MV-4-11 (cell line): Measurements from ENCODE around the gene RPP38.
A peak's percentile ranks its signal among the peaks of the same experiment; 100 is the strongest.

ENCODE experiments used
- DNase-seq: peaks from one replicate; lab custom pipeline; 2025; lab: John Stamatoyannopoulos, UW

RPP38 gene, protein sequence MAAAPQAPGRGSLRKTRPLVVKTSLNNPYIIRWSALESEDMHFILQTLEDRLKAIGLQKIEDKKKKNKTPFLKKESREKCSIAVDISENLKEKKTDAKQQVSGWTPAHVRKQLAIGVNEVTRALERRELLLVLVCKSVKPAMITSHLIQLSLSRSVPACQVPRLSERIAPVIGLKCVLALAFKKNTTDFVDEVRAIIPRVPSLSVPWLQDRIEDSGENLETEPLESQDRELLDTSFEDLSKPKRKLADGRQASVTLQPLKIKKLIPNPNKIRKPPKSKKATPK

DNA sequence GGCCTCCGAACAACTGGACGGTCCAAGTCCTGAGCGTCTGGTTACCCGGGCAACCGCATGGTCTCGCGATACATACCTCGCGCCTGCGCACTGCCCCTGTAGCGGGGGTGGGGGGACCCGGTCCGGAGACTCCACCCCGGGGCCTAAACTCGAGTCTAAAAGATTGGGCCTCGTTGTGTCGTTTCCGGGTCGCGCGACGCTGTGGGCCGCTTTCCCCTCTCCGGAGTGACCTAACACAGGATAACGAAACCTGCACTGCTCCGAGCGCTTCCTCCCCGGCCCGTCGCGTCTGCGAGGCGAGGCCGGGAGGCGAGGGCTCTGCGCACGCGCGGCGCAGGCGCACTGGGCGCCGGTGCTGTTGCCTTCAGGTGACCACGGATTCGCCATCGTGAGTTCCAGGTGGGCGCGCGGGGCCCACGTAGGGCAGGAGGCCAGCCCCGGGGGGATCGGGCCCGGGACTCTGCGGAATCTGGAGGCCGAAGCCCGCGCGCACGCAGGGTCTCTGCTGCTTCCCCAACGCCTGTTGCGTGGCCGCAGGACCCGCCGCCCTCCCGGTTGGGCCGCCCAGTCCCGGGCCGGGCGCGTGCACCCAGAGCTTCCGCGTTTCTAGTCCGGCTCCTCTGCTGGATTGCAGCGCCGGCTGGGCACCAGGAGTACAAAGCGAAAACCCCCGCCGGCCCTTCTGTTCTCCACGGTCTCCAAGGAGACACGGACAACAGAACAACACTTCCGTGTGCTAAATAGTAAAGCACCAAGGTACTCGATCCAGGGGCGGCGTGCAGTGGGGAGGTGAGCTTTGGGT, at the start of gene RPP38:
RPP38 (plus strand) TSS at position 345 of the 802 bp plus-strand sequence. CDS start 5,960 bp downstream, outside the sequence.
- peak; percentile 96 for DNase-seq

DNA sequence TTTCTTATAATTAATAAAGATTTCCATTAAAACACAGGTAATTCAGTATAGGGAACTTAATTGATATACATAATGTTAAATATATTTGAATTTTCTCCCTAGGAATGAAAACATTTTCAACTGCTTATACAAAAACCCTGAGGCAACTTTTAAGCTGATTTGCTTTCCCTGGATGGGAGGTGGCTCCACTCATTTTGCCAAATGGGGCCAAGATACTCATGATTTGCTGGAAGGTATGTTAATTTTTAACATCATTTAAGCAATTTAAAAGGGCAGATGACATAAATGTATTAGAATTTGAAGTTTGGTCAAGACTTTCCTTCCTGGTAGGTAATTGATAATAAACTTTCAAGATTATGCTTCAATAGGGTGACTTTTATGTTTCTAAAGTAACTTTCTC, 47.6 kb upstream of the RPP38 start:
- DNase-seq = no peak

DNA sequence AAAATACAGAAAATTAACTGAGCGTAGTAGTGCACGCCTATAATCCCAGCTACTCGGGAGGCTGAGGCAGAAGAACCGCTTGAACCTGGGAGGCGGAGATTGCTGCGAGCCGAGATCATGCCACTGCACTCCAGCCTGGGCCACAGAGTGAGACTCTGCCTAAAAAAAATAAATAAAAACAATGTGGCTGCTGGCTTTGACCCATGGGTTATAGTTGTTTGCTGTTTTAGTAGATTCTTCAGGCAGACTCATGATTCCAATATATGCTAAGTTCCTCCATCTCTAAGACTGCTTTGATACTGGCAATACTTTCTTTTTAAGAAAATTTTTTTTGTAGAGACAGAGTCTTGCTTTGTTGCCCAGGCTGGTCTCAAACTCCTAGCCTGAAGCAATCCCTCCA, 45.0 kb upstream of the RPP38 start:
- no peak for DNase-seq

DNA sequence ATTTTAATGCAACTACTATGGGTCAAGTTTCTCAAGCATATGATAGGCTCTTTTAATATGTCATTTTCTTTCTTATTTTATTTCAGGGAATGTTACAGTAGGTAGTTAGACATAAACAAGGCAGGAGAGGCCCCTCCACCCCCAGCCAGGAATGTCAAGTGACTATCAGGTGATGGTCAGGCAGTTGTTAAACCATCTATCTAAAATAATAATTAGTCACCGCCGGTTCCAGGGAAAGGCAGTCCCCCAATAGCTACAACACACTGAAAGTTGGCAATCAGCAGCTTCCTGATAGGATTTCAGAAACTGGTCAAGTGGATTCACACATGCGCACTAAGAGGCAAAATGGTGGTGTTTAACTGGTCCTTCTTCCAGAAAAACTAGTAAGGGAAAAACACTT, 44.1 kb upstream of the RPP38 start:
- no peak for DNase-seq

DNA sequence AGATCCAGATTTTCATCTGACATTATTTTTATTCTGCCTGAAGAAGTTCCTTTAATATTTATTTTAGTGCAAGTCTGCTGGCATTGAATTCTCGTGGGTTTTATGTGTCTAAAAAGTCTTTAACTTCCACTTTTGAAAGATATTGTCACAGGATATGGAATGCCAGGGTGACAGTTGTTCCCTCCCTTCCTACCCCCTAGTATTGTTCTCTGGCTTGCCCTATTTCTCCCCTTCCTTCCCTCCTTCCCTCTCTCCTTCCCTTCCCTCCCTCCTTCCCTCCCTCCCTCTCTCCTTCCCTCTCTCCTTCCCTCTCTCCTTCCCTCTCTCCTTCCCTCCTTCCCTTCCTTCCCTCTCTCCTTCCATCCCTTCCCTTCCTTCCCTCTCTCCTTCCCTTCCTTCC, 38.5 kb upstream of the RPP38 start:
- no peak for DNase-seq

DNA sequence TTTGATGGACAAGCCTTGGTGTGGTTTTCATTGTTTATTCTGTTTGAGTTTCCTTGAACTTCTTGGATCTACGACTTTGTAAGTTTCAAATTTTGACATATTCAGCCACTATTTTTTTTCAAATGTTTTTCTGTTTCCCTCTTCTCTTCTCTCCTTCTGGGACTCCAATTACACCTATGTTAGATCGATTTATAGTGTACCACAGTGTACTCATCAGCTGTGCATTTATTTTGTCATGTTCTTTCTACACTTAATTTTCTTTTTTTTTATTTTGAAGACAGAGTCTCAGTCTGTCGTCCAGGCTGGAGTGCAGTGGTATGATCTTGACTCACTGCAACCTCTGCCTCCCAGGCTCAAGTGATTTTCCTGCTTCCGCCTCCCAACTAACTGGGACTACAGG, 37.2 kb upstream of the RPP38 start:
- no peak for DNase-seq

DNA sequence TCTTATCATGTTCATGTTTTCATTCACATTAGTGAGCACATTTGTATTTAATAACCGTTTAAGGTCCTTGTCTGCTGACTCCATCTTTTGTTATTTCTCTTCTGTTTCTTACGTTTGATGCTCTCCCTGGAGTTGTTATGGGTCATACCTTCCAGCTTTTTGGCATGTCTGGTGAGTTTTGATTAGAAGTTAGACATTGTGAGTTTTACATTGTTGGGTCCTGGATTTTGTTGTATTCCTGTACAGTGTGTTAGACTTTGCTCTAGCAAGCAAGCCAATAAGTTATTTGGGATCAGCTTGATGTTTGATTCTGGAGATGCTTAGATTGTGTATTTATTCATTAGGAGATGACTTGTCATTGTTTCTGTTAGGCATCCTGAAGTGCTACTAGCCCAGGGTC, 36.5 kb upstream of the RPP38 start:
- DNase-seq = no peak

DNA sequence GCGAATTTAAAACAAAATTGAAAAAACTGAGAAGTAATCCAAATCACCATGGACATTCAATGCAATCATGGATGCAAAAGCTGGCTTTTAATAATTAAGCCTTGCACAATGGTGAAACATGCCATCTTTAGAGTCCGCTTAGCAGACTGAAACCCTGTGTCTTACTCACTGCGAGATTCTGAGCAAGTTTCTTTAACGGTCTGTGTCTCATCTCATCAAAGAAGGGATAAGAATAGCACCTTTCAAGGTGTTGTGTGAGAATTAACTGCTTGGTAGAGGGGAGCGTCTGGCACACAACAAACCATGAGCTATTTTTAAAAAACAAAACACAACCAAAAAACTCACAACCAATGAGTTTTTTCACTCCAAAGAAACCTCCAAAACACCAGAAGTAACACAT, 30.0 kb upstream of the RPP38 start:
- no peak for DNase-seq

DNA sequence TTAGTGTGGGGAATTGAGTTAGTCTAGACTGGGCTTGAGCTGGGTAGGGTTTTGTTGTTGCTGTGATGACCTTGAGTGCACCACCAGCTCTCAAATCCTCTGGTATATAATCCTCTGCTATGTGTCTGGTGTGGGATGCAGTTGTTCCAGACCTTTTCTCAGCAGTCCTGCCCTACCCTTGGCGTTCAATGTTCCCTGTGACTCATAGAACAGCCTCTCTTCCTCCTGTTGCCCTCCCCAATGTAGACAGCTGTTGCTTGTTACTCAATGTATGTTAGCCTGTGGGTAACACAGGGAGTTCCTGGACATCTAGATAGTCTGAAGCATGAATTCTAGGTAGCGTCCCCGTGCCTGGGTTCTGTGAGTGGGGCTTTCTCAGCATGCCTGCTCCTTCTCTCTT, 28.4 kb upstream of the RPP38 start:
- peak; percentile 42 for DNase-seq

DNA sequence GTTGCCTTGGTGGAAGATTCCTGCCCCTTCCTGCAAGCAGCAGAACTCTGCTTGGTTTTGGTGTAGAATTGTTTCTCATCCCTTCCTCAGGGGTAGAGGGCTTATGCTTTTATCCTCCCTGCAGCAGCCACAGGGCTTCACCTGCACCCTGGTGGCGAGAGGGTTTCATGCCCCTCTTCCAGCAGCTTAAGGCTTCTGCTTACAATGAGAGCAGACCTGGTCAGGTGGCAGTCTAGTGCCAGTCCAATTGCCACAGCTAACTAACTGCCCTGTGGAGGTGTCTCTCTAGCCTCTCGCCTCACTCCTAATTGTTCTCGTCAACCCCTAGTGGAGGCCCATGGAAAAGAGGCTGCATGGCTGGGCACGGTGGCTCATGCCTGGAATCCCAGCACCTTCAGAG, 27.9 kb upstream of the RPP38 start:
- no peak for DNase-seq

DNA sequence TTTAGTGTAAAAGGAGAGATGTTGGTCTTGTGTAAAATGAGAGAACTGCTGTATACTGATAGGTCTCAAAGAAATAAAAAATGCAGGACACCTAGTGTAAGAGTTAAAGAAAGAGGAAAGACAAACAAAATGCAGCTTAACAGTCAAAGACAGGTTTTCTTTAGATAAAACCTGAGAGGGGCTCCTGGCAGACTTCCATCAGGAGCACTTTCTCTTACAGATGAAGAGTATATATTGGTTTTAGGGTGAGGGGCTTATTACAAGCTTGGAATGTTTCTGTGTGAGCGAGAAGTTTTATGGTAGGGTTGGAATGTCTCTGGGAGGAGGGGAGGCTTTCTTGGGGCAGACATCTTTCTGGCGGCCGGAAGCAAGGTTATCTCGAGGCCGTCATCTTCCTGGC, 24.8 kb upstream of the RPP38 start:
- no peak for DNase-seq

DNA sequence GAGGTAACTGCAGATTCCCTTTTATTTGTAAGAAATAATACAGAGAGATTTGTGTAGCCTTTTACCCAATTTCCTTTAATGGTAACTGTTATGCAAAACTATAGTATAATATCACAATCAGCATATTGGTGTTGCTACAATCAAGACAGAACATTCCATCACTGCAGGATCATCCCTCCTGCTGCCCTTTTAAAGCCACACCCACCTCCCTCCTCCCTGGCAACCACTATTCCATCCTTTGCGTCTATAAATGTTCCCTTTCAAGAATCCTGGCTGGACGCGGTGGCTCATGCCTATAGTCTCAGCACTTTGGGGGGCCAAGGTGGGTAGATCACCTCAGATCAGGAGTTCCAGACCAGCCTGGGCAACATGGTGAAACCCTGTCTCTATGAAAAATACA, 21.7 kb upstream of the RPP38 start:
- DNase-seq = no peak

DNA sequence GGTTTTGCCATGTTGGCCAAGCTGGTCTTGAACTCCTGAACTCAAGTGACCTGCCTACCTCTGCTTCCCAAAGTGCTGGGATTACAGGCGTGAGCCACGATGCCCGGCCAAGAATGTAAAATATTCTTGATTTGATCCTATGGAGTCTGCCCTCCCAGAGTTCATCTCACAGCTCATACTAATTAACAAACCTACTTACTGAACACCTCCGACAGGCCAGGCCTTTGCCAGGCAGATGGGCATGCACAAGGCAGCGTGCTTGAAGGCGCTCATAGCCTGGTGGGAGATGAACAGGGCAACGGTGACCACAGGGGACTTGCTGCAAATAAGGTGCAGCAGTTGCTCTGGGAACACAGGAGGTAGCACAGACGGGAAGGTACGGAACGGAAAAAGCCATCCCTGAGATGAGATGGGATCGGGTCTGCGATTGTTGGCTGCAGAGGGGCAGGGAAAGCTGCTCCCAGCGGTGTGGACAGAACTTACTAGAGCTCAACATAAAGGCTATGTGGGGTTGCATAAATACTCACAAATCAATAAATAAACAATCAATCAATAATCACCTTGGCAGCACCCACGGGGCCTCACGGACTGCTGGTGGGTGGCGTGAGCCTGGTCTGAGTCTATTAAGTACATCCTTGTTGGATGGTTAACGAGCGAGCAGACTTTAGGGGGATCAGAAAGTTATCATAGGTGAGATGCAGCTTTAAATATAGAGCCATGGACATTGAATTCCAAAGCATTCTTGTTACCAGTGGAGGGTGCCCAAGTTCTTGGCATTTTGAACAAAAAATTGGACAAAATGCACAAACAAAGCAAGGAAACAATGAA, 13.3 kb upstream of the RPP38 start:
- no peak for DNase-seq

DNA sequence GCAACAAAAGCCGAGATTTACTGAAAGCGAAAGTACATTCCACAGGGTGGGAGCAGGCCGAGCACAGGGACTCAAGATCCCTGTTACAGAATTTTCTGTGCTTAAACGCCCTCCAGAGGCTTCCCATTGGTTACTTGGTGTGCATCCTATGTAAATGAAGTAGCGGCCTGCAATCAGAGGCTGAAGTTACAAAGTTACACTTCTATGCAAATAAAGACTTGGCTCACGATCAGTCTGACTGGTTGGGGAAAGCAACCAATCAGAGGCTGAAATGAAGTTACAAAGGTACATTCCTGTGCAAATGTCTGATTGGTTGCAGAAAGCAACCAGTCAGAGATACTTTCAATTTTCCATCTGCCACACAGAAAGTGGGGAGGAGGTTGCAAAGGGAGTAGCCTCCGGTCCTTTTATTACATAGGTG, 12.6 kb upstream of the RPP38 start:
- no peak for DNase-seq

DNA sequence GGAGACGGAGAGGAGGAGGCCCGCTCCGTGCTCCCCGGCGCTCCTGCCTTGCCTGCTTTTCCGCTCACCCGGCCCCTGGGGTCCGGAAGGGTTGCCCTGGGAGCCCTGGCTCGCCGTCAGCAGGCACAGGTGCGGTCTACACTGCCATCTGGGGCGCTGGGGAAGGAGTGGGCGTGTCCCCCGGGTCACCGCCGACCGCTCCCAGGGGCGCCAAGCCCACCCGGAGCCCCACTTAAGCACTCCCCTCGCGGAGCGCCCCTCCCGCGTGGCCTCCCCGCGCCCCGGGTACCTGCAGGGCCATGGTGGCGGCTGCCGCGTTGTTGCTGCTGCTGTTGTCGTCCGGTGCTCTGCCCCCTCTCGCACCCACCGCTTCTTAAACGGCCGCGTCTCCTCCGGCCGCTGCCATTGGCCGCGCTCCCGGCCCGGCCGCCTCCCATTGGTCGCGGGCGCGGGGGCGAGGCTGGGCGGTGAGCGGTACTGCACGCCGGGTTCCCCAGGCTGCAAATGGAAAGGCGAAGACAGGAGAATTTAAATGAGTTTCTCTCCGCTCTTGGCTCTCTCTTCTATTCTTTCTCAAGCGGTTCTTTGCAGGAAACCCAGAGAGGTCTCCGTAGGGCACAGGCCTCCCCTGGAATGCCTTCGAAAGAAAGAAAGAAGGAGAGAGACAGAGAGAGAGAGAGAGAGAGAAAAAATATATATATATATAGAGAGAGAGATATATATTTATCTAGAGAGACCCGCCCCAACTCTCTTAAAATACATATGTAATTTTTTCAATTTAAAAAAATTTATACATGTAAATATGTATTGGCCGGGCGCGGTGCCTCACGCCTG, 8.5 kb upstream of the RPP38 start, which contains the start of gene ACBD7:
ACBD7 (minus strand) TSS at position 349 of the 834 bp plus-strand sequence; CDS start at position 301, 48 bp downstream.
- peak; percentile 54 for DNase-seq

DNA sequence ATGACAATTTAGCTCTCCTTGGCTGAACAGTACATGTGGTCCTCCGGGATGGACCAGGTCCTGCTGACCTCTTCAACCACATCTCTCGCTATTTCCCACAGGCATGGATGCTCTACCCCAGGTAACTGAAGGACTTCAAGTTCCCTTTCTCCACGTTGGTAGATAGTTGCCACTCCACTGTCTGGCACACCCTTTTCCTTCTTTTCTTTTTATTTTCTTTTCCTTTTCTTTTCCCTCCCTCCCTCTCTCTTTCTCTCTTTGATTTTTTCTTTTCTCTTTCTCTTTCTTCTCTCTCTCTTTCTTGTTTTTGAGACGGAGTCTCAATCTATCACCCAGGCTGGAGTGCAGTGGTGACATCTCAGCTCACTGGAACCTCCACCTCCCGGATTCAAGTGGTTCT, 5.7 kb upstream of the RPP38 start:
- DNase-seq = no peak

DNA sequence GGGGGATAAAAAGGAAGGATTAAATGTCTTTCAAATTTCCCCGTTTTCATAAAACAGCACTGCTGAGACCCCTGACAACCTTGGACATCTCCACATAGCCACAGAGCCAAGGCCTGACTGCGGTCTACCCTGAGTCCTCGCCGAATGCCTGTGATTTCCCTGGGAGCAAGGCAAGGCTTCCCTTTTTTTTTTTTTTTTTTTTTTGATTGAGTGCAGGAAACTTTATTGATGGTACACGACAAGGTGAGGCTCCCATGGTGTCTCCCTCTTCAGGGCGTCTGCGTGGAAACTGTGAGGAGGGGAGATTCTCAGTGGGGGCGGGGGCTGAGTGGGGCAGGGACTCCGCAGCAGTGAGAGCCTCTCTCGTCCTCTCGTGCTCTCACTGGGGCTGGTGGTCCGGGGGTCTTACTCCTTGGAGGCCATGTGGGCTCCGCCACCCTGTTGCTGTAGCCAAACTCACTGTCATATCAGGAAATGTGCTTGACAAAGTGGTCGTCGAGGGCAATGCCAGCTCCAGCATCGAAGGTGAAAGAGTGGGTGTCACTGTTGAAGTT, 4.2 kb upstream of the RPP38 start:
- no peak for DNase-seq

DNA sequence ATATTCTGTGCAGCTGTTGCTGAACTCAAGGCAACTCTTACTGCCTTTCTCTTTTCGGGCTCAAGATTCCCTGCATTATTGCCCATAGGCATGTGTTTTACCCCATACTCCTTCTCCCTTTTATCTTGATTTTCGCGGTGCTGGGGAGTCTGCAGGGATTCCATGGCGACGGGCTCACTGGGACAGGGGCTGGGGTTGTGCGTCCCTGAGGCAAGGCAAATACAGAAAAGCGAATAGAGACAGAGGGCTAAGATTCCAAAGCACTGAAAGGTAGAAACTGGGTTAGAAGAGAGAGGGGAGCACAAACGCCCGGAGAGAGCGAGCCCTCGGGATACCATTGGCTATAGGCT, 519 bp upstream of the RPP38 start:
- no peak for DNase-seq

DNA sequence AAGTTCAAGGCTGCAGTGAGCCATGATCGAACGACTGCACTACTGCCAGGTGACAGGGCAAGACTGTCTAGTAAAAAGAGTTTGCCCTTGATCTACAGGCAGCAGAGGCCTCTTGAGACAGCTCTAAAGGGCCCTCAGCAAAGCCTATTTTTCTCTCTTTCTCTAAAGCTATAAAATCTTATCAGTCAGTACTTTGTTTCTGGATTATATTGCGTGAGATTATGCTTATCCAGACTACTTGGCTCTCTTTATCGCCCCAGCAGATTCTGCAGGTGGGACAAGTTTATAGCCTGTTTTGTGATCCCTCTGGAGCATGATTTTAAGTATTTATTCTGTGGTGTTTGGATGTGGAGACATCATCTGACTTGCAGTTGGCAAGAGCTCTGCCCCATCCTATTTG, 2.7 kb downstream of the RPP38 start:
- DNase-seq = no peak

DNA sequence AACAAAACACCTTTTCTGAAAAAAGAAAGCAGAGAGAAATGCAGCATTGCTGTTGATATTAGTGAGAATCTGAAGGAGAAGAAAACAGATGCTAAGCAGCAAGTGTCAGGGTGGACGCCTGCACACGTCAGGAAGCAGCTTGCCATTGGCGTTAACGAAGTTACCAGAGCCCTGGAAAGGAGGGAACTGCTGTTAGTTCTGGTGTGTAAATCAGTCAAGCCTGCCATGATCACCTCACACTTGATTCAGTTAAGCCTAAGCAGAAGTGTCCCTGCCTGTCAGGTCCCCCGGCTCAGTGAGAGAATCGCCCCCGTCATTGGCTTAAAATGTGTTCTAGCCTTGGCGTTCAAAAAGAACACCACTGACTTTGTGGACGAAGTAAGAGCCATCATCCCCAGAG, 6.4 kb downstream of the RPP38 start:
- DNase-seq = no peak

DNA sequence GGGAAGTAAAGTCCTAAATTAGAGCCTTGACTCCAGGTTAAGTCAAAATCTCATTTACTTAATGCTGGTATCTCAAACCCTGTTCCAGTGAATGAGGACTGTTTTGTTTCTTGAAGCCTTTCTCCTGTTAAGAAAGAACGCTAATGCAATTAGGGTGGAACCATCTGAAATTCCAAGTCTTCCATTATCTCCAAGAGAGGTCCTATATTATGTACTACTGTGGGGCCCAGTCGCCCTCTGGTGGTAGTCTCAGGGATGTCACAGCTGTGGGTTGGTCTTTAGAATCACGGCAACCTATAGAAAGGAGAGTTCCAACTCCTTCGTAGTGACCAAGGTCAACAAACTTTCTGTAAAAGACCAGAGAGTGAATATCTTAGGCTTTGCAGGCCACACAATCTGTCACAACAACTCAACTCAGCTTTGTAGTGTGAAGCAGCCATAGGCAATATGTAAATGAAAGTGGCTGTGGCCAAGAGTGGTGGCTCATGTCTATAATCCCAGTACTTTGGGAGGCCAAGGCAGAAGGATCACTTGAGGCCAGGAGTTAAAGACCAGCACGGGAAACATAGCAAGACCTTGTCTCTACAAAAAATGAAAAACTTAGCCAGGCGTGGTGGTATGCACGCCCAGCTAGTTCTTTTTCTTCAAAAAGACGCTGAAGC, 9.3 kb downstream of the RPP38 start:
- DNase-seq = peak; percentile 57
